Activated T-cell treated with anti-CD3 and anti-CD28 coated beads, Interleukin-2, amount 50 U/mL, for 72 hours (primary cell): ENCODE data around the gene RBMS3. TPM values are rescaled to one million over a fixed set of nuclear protein-coding genes. Genes with fewer than 3 reads are reported as not detected.

Experiments used
- ATAC-seq, 2 donors: fragments of 150-1000 bp; cut with Tn5 transposase; replicated peaks in 1 of 2; 2 replicates each; pipeline ENCODE4 v1.10.0; 2021; ENCODE audit warnings: moderate library complexity in 2 of 2, mild to moderate bottlenecking in 1 of 2
- DNase-seq, 2 donors: peaks; one replicate each; pipeline ENCODE4 v3.0.0; 2021 to 2022; ENCODE audit warnings: mixed read lengths in 1 of 2
- H3K27ac Mint-ChIP-seq: one replicate; pipeline ENCODE4 v1.8.0; 2022; ENCODE audit warnings: mild to moderate bottlenecking, moderate library complexity, mixed read lengths
- H3K27me3 Mint-ChIP-seq: one replicate; pipeline ENCODE4 v1.8.0; 2022; ENCODE audit warnings: low read depth, mixed read lengths
- H3K36me3 Mint-ChIP-seq, 2 donors: one replicate each; pipeline ENCODE4 v1.8.0; 2022; ENCODE audit warnings: mixed read lengths in 2 of 2, mild to moderate bottlenecking in 1 of 2; ENCODE audit not compliant: insufficient read depth in 2 of 2
- H3K4me1 Mint-ChIP-seq: one replicate; pipeline ENCODE4 v1.8.0; 2022; ENCODE audit warnings: low read depth, mixed read lengths
- H3K4me3 Mint-ChIP-seq, 2 donors: one replicate each; pipeline ENCODE4 v1.8.0; 2022; ENCODE audit warnings: mild to moderate bottlenecking in 2 of 2, mixed read lengths in 2 of 2, moderate library complexity in 2 of 2
- H3K9me3 Mint-ChIP-seq, 2 donors: one replicate each; pipeline ENCODE4 v1.8.0; 2022; ENCODE audit warnings: mixed read lengths in 2 of 2
- total RNA-seq, 2 donors: library from RNA; stranded (reverse); gene quantifications; one replicate each; pipeline ENCODE4 v1.2.3, GENCODE V29; 2022

Gene RBMS3
- total RNA-seq, 2 donors from 2014 or later = 2.5 to 3.0 TPM

- no peaks in the 10 kb centered on the region for H3K4me1 Mint-ChIP-seq
- no peak overlapping the region for H3K4me3 Mint-ChIP-seq
- no peaks in the 10 kb centered on the region for H3K36me3 Mint-ChIP-seq
- ATAC-seq (no peak), DNase-seq (no peak)
- H3K9me3 Mint-ChIP-seq = peaks cover 0 to 1% of the 10 kb centered on the region in 2 donors
- H3K27ac Mint-ChIP-seq = no peak overlapping the region
- no peaks in the 10 kb centered on the region for H3K27me3 Mint-ChIP-seq
Observed at GRCh38 chr3:29484633-29485032, 203.8 kb downstream of the RBMS3 start.

- Mint-ChIP-seq H3K4me3 (no peak overlapping the region), H3K27me3 (no peaks in the 10 kb centered on the region), H3K4me1 (no peaks in the 10 kb centered on the region), H3K27ac (no peak overlapping the region), H3K36me3 (no peaks in the 10 kb centered on the region), H3K9me3 (peaks cover 3 to 4% of the 10 kb centered on the region in 2 donors)
- DNase-seq (no peak), ATAC-seq (no peak)
Observed at GRCh38 chr3:29486096-29486495, 205.2 kb downstream of the RBMS3 start.

- Mint-ChIP-seq H3K27me3 (no peaks in the 10 kb centered on the region), H3K4me3 (no peak overlapping the region), H3K36me3 (no peaks in the 10 kb centered on the region), H3K9me3 (peaks cover 4 to 5% of the 10 kb centered on the region in 2 donors), H3K4me1 (no peaks in the 10 kb centered on the region), H3K27ac (no peak overlapping the region)
- DNase-seq (no peak), ATAC-seq (no peak)
Observed at GRCh38 chr3:29486917-29487316, 206.0 kb downstream of the RBMS3 start.

- H3K36me3 Mint-ChIP-seq = no peaks in the 10 kb centered on the region
- peaks cover 3 to 5% of the 10 kb centered on the region in 2 donors for H3K9me3 Mint-ChIP-seq
- H3K4me3 Mint-ChIP-seq = no peak overlapping the region
- H3K27ac Mint-ChIP-seq = no peak overlapping the region
- H3K27me3 Mint-ChIP-seq = no peaks in the 10 kb centered on the region
- no peaks in the 10 kb centered on the region for H3K4me1 Mint-ChIP-seq
- DNase-seq (no peak), ATAC-seq (no peak)
Observed at GRCh38 chr3:29488922-29489321, 208.1 kb downstream of the RBMS3 start.

- Mint-ChIP-seq H3K36me3 (no peaks in the 10 kb centered on the region), H3K9me3 (peaks cover 3 to 5% of the 10 kb centered on the region in 2 donors), H3K27ac (no peak overlapping the region), H3K27me3 (no peaks in the 10 kb centered on the region), H3K4me1 (no peaks in the 10 kb centered on the region), H3K4me3 (no peak overlapping the region)
- DNase-seq (no peak), ATAC-seq (no peak)
Observed at GRCh38 chr3:29493109-29493508, 212.2 kb downstream of the RBMS3 start.

GRCh38 chr3:29494305-29495036 is 213.6 kb downstream of the RBMS3 start:
- H3K4me3 Mint-ChIP-seq = no peak overlapping the region
- ATAC-seq (no peak), DNase-seq (no peak)
- H3K27ac Mint-ChIP-seq = no peak overlapping the region
- H3K4me1 Mint-ChIP-seq = no peaks in the 10 kb centered on the region
- peaks cover 3 to 5% of the 10 kb centered on the region in 2 donors for H3K9me3 Mint-ChIP-seq
- no peaks in the 10 kb centered on the region for H3K27me3 Mint-ChIP-seq
- no peaks in the 10 kb centered on the region for H3K36me3 Mint-ChIP-seq

- Mint-ChIP-seq H3K27ac (no peak overlapping the region), H3K4me3 (no peak overlapping the region), H3K4me1 (no peaks in the 10 kb centered on the region), H3K27me3 (no peaks in the 10 kb centered on the region), H3K36me3 (no peaks in the 10 kb centered on the region), H3K9me3 (no peaks in the 10 kb centered on the region)
- ATAC-seq = no peak
- no peak for DNase-seq
Observed at GRCh38 chr3:29497282-29497681, 216.4 kb downstream of the RBMS3 start.

GRCh38 chr3:29502771-29503170 is 221.9 kb downstream of the RBMS3 start:
- Mint-ChIP-seq H3K4me1 (no peaks in the 10 kb centered on the region), H3K36me3 (no peaks in the 10 kb centered on the region), H3K27ac (no peak overlapping the region), H3K9me3 (peaks cover 0 to 1% of the 10 kb centered on the region in 2 donors), H3K27me3 (no peaks in the 10 kb centered on the region), H3K4me3 (no peak overlapping the region)
- no peak for ATAC-seq
- DNase-seq = no peak

GRCh38 chr3:29503314-29503713 is 222.4 kb downstream of the RBMS3 start:
- ATAC-seq (no peak), DNase-seq (no peak)
- Mint-ChIP-seq H3K4me3 (no peak overlapping the region), H3K4me1 (no peaks in the 10 kb centered on the region), H3K36me3 (no peaks in the 10 kb centered on the region), H3K27me3 (no peaks in the 10 kb centered on the region), H3K27ac (no peak overlapping the region), H3K9me3 (peaks cover 0 to 2% of the 10 kb centered on the region in 2 donors)

- peaks cover 0 to 3% of the 10 kb centered on the region in 2 donors for H3K9me3 Mint-ChIP-seq
- H3K27ac Mint-ChIP-seq = no peak overlapping the region
- ATAC-seq (no peak), DNase-seq (no peak)
- H3K4me1 Mint-ChIP-seq = no peaks in the 10 kb centered on the region
- H3K4me3 Mint-ChIP-seq = no peak overlapping the region
- no peaks in the 10 kb centered on the region for H3K27me3 Mint-ChIP-seq
- H3K36me3 Mint-ChIP-seq = no peaks in the 10 kb centered on the region
Observed at GRCh38 chr3:29503958-29504357, 223.1 kb downstream of the RBMS3 start.

GRCh38 chr3:29506502-29506901 is 225.6 kb downstream of the RBMS3 start:
- Mint-ChIP-seq H3K36me3 (no peaks in the 10 kb centered on the region), H3K27ac (no peak overlapping the region), H3K27me3 (no peaks in the 10 kb centered on the region), H3K4me1 (no peaks in the 10 kb centered on the region), H3K4me3 (no peak overlapping the region), H3K9me3 (peaks cover 3 to 5% of the 10 kb centered on the region in 2 donors)
- DNase-seq (no peak), ATAC-seq (no peak)

- no peaks in the 10 kb centered on the region for H3K36me3 Mint-ChIP-seq
- no peak for ATAC-seq
- H3K9me3 Mint-ChIP-seq = peaks cover 1 to 5% of the 10 kb centered on the region in 2 donors
- peaks cover 17% of the 10 kb centered on the region for H3K27me3 Mint-ChIP-seq
- H3K4me1 Mint-ChIP-seq = peaks cover 7% of the 10 kb centered on the region
- no peak for DNase-seq
- no peak overlapping the region for H3K27ac Mint-ChIP-seq
- no peak overlapping the region for H3K4me3 Mint-ChIP-seq
Observed at GRCh38 chr3:29511701-29512100, 230.8 kb downstream of the RBMS3 start.

GRCh38 chr3:29512641-29513040 is 231.8 kb downstream of the RBMS3 start:
- peaks cover 17% of the 10 kb centered on the region for H3K27me3 Mint-ChIP-seq
- no peak for DNase-seq
- H3K4me1 Mint-ChIP-seq = peaks cover 7% of the 10 kb centered on the region
- H3K4me3 Mint-ChIP-seq = no peak overlapping the region
- no peak for ATAC-seq
- H3K9me3 Mint-ChIP-seq = peaks cover 1 to 5% of the 10 kb centered on the region in 2 donors
- no peak overlapping the region for H3K27ac Mint-ChIP-seq
- no peaks in the 10 kb centered on the region for H3K36me3 Mint-ChIP-seq

GRCh38 chr3:29513236-29513635 is 232.4 kb downstream of the RBMS3 start:
- Mint-ChIP-seq H3K36me3 (no peaks in the 10 kb centered on the region), H3K27me3 (peaks cover 17% of the 10 kb centered on the region), H3K4me3 (no peak overlapping the region), H3K27ac (no peak overlapping the region), H3K4me1 (peaks cover 7% of the 10 kb centered on the region), H3K9me3 (peaks cover 1 to 5% of the 10 kb centered on the region in 2 donors)
- DNase-seq (no peak), ATAC-seq (no peak)
